HG03439 (cell line): ENCODE results near the gene FMO2.

Source experiments
- ATAC-seq: cut with Tn5 transposase; IDR thresholded peaks from one replicate; pipeline ENCODE4 v1.9.1; 2021; ENCODE audit warnings: mild to moderate bottlenecking, moderate library complexity; ENCODE audit not compliant: unreplicated experiment

The FMO2 gene

GRCh38 chr1:171173069-171173468 is 12.0 kb upstream of the FMO2 start:
- ATAC-seq: no peak

DNA sequence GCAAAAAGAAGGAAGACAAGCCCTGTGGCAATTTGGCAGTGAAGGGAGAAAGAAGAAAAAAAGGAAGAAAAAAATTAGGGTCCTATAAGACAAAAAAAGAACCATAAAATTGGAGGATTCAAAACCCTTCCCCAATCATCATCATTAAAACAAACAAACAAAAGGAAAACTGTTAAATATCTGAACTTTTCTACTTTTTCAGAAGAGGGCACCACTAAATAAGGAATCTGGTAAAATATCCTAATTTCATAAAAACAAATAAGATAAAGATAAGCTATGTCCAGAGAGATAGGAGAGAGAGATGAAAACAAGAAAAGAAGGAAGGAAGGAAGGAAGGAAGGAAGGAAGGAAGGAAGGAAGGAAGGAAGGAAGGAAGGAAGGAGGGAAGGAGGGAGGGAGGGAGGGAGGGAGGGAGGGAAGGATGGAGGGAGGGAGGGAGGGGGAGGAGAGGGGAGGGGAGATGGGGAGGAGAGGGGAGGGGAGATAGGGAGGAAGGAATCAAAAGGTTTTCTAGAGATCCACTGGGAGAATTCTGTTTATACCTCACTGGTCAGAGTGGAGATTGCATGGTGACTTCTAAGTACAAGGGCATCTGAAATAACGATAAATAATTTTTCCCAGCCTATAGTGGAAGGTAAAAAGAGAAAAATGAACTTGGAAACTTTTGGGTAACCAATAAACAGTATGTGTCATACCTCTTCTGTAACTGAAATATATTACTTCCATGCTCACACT is 10.4 kb upstream of the FMO2 start:
- ATAC-seq: no peak

DNA sequence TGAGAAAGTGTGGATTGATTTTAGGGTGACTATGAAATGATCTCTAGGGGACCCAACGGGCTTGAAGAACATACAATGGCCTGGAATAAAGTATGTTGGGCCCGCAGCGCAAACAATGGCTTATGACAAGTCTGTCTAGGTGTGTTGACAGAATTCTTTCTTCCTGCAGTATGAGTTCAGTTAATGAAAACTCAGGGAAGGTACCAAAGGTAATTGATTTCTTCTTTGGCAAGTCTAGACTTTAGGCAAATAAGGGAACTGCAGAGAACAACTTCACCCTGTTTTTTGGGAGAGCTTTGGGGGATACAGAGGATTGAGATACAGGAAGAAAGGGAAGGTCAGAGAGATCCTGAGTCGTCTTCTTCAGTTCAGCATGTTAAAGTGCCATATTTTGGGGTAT is 7.8 kb upstream of the FMO2 start:
- no peak for ATAC-seq

- no peak for ATAC-seq
These were observed 5.5 kb upstream of the FMO2 start for GRCh38 chr1:171179318-171180227.

DNA sequence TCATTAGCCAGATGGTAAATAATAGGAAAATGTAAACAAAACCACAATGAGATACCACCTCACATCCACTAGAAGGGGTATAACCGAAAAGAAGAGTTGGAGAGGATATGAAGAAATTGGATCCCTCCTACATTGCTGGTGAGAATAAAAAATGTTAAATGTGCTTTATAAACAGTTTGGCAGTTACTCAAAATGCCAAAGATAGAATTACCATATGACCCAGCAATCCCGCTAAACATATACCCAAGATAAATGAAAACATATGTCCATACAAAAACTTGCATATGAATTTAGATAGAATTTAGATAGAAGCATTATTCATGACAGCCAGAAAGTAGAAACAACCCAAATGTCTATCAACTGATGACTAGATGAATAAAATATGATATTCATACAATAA is 4.4 kb upstream of the FMO2 start:
- no peak for ATAC-seq

DNA sequence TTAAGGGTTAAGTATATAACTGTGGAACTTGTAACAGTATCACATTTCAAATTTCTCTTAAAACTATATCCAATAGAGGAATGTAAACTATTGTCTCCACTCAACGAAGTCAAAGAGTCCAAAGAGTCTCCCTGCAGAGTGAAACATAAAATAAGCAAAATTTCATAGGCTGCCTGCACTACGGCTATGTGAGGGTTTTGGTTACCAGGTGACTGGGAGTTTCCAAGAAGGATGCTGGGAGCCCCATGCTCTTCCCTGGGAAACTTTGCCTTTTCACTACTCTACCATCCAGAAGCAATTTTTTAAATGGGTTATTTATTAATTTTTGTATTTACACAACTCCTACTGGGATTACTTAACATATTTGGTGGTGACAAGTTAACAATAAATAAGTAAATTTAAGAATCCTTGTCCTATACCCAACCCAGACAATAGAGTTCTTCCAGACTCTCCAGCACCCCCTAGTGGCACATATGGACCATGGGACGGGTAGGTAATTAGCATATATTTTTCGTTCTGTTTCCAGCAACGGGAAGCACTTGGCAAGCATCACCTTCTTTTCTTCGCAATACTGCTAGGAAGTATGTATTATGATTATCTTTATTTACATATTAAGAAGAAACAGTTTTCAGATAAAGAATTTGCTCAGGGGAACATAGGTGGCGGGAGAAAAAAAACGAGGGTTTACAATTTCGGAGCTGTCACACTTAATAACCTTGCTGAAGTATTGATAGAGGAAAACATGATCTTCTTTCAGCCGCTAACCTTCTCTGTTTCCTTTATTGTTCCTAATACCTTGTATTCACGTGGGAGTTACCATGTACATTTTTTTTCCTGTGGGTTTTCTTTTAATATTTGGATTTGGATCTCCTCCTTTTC is 3.5 kb downstream of the FMO2 start:
- peak; percentile 75 for ATAC-seq

GRCh38 chr1:171191992-171192391 is 6.9 kb downstream of the FMO2 start:
- no peak for ATAC-seq

DNA sequence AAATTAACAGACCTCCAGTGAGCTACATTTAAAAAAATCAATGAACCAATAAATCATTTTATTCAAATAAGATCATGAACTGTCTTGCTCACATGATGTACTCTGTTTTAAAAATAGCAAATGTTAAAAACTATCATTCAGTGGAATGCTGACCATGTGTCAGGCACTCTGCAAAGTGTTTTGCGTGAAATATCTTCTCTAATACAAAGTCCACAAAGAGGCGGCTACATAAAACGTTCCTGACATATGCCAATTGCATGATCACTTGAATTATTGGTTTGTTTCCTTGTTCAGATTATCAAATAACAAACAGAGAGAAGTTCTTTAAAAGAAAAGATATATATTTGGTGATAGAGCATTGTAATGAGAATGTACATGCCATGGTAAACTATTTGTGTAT is 10.7 kb downstream of the FMO2 start:
- ATAC-seq: no peak

- no peak for ATAC-seq
These were observed 11.3 kb downstream of the FMO2 start for GRCh38 chr1:171196351-171196750.

GRCh38 chr1:171198081-171198480 is 13.0 kb downstream of the FMO2 start:
- no peak for ATAC-seq

GRCh38 chr1:171204296-171204695 is 19.2 kb downstream of the FMO2 start:
- ATAC-seq: no peak

DNA sequence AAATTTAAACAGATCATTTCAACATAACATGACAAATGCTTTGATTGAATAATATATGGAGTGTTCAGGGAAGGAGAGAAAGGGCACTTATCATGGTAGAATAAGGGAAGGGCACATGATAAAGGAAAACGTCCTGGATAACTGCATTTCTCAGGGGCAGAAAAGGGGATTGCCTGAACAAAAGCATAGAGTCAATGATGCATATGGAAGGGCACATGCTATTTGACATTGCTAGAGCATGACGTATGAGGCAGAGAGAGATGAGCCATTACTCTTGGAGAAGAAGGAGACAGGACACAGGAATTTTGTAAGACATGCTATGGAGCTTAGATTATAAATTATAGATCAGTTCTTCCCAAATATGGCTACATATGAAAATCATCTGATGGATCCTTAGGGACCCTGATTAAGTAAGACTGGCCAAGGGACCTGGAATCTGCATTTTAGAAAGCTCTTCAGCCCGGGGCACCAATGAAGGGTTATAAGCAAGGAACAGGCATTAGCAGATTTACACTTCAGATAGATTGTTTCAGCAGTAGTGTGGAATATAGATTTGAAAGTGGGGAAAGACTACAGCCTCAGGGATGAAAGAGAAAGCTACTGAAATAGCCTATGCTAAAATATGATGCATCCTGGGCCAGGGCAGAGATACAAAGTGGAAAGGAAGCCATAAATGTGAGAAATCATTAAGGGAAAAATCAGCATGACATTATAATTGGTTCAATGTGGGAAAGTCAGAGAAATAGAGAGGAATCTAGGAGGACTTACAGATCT is 21.3 kb downstream of the FMO2 start:
- no peak for ATAC-seq

DNA sequence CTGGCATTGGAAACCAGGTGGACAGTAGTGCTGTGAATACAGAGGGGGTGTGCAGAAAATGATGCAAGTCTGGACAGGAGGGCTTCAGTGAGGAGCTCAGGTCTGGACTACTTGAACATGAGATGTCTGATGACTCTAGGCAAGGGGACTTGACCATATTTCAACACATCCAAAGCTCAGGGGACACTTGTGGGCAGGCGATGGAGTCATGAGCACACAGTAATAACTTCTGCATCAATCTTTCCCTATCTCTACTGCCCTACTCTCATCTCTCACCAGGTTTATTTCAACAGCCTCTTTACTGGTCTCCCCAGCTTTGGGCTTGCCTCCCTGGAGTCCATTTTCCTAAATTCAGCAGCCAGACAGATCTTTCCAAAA is 21.9 kb downstream of the FMO2 start:
- no peak for ATAC-seq

- no peak for ATAC-seq
These were observed 22.3 kb downstream of the FMO2 start for GRCh38 chr1:171207377-171207776.

GRCh38 chr1:171210355-171210754 is 25.3 kb downstream of the FMO2 start:
- ATAC-seq: no peak

DNA sequence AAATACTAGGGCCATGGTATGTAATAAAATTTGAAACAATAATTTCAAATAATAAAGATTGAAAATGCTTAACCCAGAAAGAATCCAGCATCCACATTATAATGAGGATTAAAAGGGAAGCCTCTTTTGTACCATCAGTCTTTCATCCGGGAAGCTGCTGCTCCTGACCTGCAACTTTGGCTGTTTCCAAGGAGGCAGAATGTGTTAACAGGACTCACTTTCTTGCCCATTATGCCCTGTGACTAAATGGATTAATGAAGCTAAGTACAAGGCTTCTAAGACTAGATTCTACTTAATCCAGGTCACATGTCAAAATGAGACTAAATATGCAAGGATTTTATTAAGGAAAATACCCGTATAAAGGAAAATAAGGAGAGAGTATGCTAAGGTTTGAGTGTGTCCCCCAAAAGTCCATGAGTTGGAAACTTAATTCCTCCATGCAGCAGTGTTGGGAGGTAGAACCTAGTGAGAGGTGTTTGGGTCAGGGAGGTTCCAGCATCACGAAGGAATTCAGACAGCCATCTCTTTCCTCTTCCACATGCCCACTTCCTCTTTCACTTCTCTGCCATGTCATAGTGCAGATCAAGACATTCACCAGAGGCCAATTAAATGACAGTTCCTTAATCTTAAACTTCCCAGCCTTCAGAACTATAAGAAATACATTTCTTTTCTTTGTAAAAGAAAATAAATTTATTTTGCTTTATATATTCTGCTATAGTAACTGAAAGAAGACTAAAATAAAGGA is 27.7 kb downstream of the FMO2 start:
- no peak for ATAC-seq

DNA sequence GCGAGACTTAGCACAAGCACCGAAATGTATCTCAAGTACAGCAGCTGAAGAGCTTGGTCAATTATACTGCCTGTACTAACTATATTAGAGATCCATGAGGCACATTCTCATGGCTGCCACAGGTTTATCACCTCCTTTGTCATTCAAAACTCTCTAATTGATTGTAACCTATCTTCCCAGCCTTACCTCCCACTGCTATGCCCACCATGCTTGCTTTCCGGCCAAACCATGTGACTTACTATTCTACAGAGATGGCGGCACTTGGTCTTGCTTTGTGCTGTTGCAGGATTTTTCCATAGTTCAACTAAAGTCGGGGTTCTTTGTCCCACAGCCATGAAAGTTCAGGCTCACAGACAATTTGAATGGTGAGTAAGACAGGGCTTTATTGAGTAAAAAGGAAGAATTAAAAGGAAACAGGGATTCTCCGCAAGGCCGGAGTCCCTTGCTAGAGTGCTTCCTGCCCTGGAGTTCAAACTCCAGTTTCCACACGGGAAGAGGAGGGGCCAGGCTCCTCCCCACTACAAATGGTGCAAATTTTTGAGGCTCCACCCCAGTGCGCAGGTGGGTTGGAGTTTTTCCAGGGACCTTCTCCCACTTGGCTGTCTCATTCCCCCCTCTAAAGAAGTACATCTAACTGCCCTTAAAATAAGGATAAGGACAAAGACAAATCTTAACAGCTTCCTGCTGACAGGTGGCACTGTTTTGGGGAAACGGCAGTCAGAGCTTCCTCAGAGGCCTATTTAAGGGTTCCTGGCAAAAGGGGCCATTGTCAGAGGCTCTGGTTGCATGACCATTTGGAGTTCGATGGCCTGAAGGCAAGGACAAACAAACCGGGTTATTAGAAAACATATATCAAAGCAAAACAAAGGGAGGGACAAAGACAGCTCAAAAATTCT is 28.7 kb downstream of the FMO2 start:
- no peak for ATAC-seq

GRCh38 chr1:171217658-171218443 is 32.8 kb downstream of the FMO2 start:
- no peak for ATAC-seq
